ENCODE results near the gene C15orf62. TPM values are rescaled to one million over a fixed set of nuclear protein-coding genes. Genes with fewer than 3 reads are reported as not detected.
A peak's percentile ranks its signal among the peaks of the same experiment; 100 is the strongest.

The C15orf62 gene
- total RNA-seq, 3 donors from 2014 or later = 0.48 to 4.7 (median 2.0) TPM

- H3K9me3 ChIP-seq = no peaks in the 10 kb centered on the region
- peak overlapping the region in 1 of 2 donors; percentile 97 for H3K27ac ChIP-seq
- TF ChIP-seq POLR2A (IDR thresholded peaks at IDR 0.05) = no peak
- TF ChIP-seq CTCF (IDR thresholded peaks at IDR 0.05) = no peak
- TF ChIP-seq POLR2AphosphoS5 (IDR thresholded peaks at IDR 0.05) = no peak
- H3K36me3 ChIP-seq = no peaks in the 10 kb centered on the region
- H3K4me1 ChIP-seq = peaks cover 0 to 5% of the 10 kb centered on the region in 2 donors
- H3K27me3 ChIP-seq = no peaks in the 10 kb centered on the region
- peak overlapping the region; percentile 84 to 95 (median 91) for H3K4me3 ChIP-seq
- intact Hi-C loops (cut with DNase I; ENCODE audit: low total_unique reads) = no loop called here
- no peak for DNase-seq (ENCODE audit: low spot score in 2 of 2)
Observed at GRCh38 chr15:40807888-40808461, 38.2 kb downstream of the C15orf62 start.

GRCh38 chr15:40808861-40809450 lies 39.2 kb downstream of the C15orf62 start:
- no peaks in the 10 kb centered on the region for H3K27me3 ChIP-seq
- H3K9me3 ChIP-seq = no peaks in the 10 kb centered on the region
- H3K4me3 ChIP-seq = peak overlapping the region in 1 of 3 donors; percentile 95
- H3K27ac ChIP-seq = no peak overlapping the region
- H3K36me3 ChIP-seq = no peaks in the 10 kb centered on the region
- H3K4me1 ChIP-seq = peaks cover 0 to 5% of the 10 kb centered on the region in 2 donors
- TF ChIP-seq POLR2AphosphoS5 (IDR thresholded peaks at IDR 0.05) = no peak
- intact Hi-C loops (cut with DNase I; ENCODE audit: low total_unique reads) = no loop called here
- DNase-seq (ENCODE audit: low spot score in 2 of 2) = no peak

GRCh38 chr15:40812721-40813425 lies 43.1 kb downstream of the C15orf62 start:
- Histone ChIP-seq H3K4me3 (no peak overlapping the region), H3K36me3 (no peaks in the 10 kb centered on the region), H3K9me3 (no peaks in the 10 kb centered on the region), H3K27me3 (no peaks in the 10 kb centered on the region), H3K27ac (peak overlapping the region in 1 of 2 donors; percentile 36), H3K4me1 (peaks cover 0 to 5% of the 10 kb centered on the region in 2 donors)
- DNase-seq (ENCODE audit: low spot score in 2 of 2) = no peak
- TF ChIP-seq POLR2A (IDR thresholded peaks at IDR 0.05) (no peak), POLR2AphosphoS5 (IDR thresholded peaks at IDR 0.05) (no peak), CTCF (IDR thresholded peaks at IDR 0.05) (no peak)
- intact Hi-C loops (cut with DNase I; ENCODE audit: low total_unique reads) = no loop called here

GRCh38 chr15:40815042-40815698 lies 45.4 kb downstream of the C15orf62 start:
- Histone ChIP-seq H3K4me3 (no peak overlapping the region), H3K4me1 (no peaks in the 10 kb centered on the region), H3K27ac (peak overlapping the region; percentile 86 to 91), H3K27me3 (no peaks in the 10 kb centered on the region), H3K36me3 (no peaks in the 10 kb centered on the region), H3K9me3 (no peaks in the 10 kb centered on the region)
- intact Hi-C loops (cut with DNase I; ENCODE audit: low total_unique reads) = no loop called here
- peak; percentile 40 to 64 for DNase-seq (ENCODE audit: low spot score in 2 of 2)
- no peak for TF ChIP-seq POLR2A (IDR thresholded peaks at IDR 0.05)
- TF ChIP-seq CTCF (IDR thresholded peaks at IDR 0.05) = no peak
- TF ChIP-seq POLR2AphosphoS5 (IDR thresholded peaks at IDR 0.05) = no peak

GRCh38 chr15:40819048-40819447 lies 49.3 kb downstream of the C15orf62 start:
- Histone ChIP-seq H3K4me1 (no peaks in the 10 kb centered on the region), H3K27ac (no peak overlapping the region), H3K9me3 (no peaks in the 10 kb centered on the region), H3K36me3 (no peaks in the 10 kb centered on the region), H3K4me3 (no peak overlapping the region), H3K27me3 (no peaks in the 10 kb centered on the region)
- no peak for DNase-seq (ENCODE audit: low spot score in 2 of 2)
- TF ChIP-seq POLR2AphosphoS5 (IDR thresholded peaks at IDR 0.05) (no peak), POLR2A (IDR thresholded peaks at IDR 0.05) (no peak), CTCF (IDR thresholded peaks at IDR 0.05) (no peak)
- intact Hi-C loops (cut with DNase I; ENCODE audit: low total_unique reads) = no loop called here

Data from breast epithelium (tissue), 4 donors.